ENCODE results near the gene GAS1. TPM values are rescaled to one million over a fixed set of nuclear protein-coding genes. Genes with fewer than 3 reads are reported as not detected.

The GAS1 gene, protein sequence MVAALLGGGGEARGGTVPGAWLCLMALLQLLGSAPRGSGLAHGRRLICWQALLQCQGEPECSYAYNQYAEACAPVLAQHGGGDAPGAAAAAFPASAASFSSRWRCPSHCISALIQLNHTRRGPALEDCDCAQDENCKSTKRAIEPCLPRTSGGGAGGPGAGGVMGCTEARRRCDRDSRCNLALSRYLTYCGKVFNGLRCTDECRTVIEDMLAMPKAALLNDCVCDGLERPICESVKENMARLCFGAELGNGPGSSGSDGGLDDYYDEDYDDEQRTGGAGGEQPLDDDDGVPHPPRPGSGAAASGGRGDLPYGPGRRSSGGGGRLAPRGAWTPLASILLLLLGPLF
- total RNA-seq: 22.8 and 40.2 TPM in 2 replicates

GRCh38 chr9:86947146-86948073 is at the start of gene GAS1:
Gene GAS1 (minus strand): TSS chr9:86947506. CDS start chr9:86946779, 727 bp downstream.

